ENCODE data around the gene DOCK2.

DNA sequence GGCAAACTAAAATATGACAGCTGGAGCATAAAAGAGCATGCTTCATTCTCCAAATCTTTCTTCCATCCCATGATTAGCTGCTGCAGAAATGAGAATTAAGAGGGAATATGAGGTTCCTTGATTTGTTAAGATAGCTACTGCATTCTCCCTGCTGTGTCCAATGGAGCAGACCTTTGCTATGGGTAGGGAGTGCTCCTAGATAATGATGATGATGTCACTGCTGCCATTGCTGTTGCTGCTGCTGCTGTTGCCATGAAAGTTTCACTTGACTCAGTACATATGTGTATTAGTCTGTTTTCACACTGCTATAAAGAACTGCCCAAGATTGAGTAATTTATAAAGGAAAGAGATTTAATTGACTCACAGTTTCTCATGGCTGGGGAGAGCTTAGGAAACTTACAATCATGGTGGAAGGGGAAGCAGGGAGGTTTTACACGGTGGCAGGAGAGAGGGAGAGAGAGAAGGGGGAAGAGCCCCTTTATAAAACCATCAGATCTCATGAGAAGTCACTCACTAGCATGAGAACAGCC is 214.3 kb downstream of the DOCK2 start:
- TF ChIP-seq POLR2AphosphoS5 (IDR thresholded peaks at IDR 0.05; ENCODE audit: low read depth, low read length) (no peak), EZH2 (IDR thresholded peaks at IDR 0.05; ENCODE audit: low read depth, low read length, severe bottlenecking) (no peak), GABPA (IDR thresholded peaks at IDR 0.05; ENCODE audit: borderline replicate concordance, insufficient read depth, low read length) (no peak), ASH2L (IDR thresholded peaks at IDR 0.05; ENCODE audit: low read length) (no peak), EP300 (IDR thresholded peaks at IDR 0.05; ENCODE audit: borderline replicate concordance in 1 of 2, low read depth in 2 of 2, low read length in 2 of 2) (no peak)
- TF ChIP-seq, protein P1, sequence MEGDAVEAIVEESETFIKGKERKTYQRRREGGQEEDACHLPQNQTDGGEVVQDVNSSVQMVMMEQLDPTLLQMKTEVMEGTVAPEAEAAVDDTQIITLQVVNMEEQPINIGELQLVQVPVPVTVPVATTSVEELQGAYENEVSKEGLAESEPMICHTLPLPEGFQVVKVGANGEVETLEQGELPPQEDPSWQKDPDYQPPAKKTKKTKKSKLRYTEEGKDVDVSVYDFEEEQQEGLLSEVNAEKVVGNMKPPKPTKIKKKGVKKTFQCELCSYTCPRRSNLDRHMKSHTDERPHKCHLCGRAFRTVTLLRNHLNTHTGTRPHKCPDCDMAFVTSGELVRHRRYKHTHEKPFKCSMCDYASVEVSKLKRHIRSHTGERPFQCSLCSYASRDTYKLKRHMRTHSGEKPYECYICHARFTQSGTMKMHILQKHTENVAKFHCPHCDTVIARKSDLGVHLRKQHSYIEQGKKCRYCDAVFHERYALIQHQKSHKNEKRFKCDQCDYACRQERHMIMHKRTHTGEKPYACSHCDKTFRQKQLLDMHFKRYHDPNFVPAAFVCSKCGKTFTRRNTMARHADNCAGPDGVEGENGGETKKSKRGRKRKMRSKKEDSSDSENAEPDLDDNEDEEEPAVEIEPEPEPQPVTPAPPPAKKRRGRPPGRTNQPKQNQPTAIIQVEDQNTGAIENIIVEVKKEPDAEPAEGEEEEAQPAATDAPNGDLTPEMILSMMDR (IDR thresholded peaks at IDR 0.05; ENCODE audit: control extremely low read depth in 1 of 3, insufficient read depth in 1 of 3, low read depth in 1 of 3, low read length in 3 of 3) = no peak
